Psoas muscle (tissue), 8 donors: Measurements from ENCODE around the gene SYNGR1. TPM values are rescaled to one million over a fixed set of nuclear protein-coding genes. Genes with fewer than 3 reads are reported as not detected.

Source experiments
- ATAC-seq, 4 donors: fragments of 200-7000 bp; cut with Tn5 transposase; one replicate each; pipeline ENCODE4 v1.9.1; 2020; ENCODE audit warnings: moderate library complexity in 3 of 4, mild to moderate bottlenecking in 2 of 4
- DNase-seq, 2 donors: peaks; one replicate each; pipeline ENCODE4 v3.0.0-alpha.2; 2020
- H3K27ac ChIP-seq: fragments of 200-600 bp; one replicate; pipeline ENCODE4 v1.8.0; 2022
- H3K27me3 ChIP-seq, 3 donors: fragments of 200-600 bp in 1 of 3; one replicate each; pipeline versions ENCODE4 v1.6.1 to v1.8.0; 2013 to 2022; ENCODE audit warnings: low read length in 2 of 3, mild to moderate bottlenecking in 2 of 3, moderate library complexity in 1 of 3; ENCODE audit not compliant: insufficient read depth in 3 of 3
- H3K36me3 ChIP-seq, 2 donors: fragments of 200-600 bp in 1 of 2; one replicate each; pipeline versions ENCODE4 v1.6.1 to v1.8.0; 2013 to 2022; ENCODE audit warnings: low read depth in 1 of 2, mild to moderate bottlenecking in 1 of 2, moderate library complexity in 1 of 2; ENCODE audit not compliant: insufficient read depth in 1 of 2
- H3K4me1 ChIP-seq: fragments of 200-600 bp; one replicate; pipeline ENCODE4 v1.8.0; 2022
- H3K4me3 ChIP-seq: fragments of 200-600 bp; one replicate; pipeline ENCODE4 v1.8.0; 2022; ENCODE audit warnings: mild to moderate bottlenecking
- H3K9me3 ChIP-seq: fragments of 200-600 bp; one replicate; pipeline ENCODE4 v1.8.0; 2022
- WGBS, 3 donors: extraction: QIAGEN DNeasy Blood & Tissue Kit; methylation state at CpG; one replicate each; pipeline versions ENCODE4 v1.1.6 to v1.1.7; 2013; 5-methylcytosine and 5-hydroxymethylcytosine counted together
- intact Hi-C, 2 donors: fragments of 100-400 bp; cut with DNase I; formaldehyde crosslinking; loops; one replicate each; pipeline versions ENCODE4 v1.11.0 to v1.14.2; 2022
- polyA plus RNA-seq, 3 donors: library from polyadenylated mRNA; stranded (reverse); fragments of 200-250 nt; gene quantifications; one replicate each; pipeline ENCODE4 v1.2.3, GENCODE V29; 2013
- total RNA-seq, 4 donors: library from RNA; stranded (reverse); fragmentation: NEBNext Ultra II Directional in 2 of 4; extraction: Animal tissue kit (Norgen Biotek cat#: 25700) in 2 of 4; gene quantifications; one replicate each; pipeline versions ENCODE4 v1.2.1 to v1.2.4, GENCODE V29; 2021 to 2023
- TF ChIP-seq, protein P1 (sequence below): fragments of 200-600 bp; IDR thresholded peaks from one replicate; pipeline ENCODE4 v1.8.0; 2022; ENCODE audit warnings: antibody characterized with exemption
- donor health status: healthy with polysubstance abuse.
- donor health status: DM: no; HTN: no; CAD: no; lungs with moderate emphysema.
- donor health status: Bipolar disorder and iron deficiency.
- donor health status: healthy.
- donor health status: DM: yes; HTN: yes; CAD: no.
- donor health status: DM: no; HTN: no; CAD: no.
- donor health status: DM: no; HTN: no; CAD: no.
- donor health status: DM: yes; HTN: yes; CAD: no.

The SYNGR1 gene
- total and polyA plus RNA-seq, 7 donors = 15.3 to 39.9 (median 20.4) TPM

- WGBS, 3 donors = 36 to 44% (median 42%) methylated on average over 17 of the region's 17 CpGs
- peak overlapping the region; percentile 91 for H3K4me3 ChIP-seq
- intact Hi-C loops = loop anchor here (2.0 to 10.0 kb wide), 4 partner anchors 146 to 442 kb away; partner anchors contain the start of genes CBX6 (in 1 of the 2) and CBX7 (in 1 of the 2)
- H3K27me3 ChIP-seq = no peaks in the 10 kb centered on the region
- ATAC-seq (peak; percentile 58 to 71 (median 67)), DNase-seq (peak; percentile 80 to 86)
- TF ChIP-seq, protein P1, sequence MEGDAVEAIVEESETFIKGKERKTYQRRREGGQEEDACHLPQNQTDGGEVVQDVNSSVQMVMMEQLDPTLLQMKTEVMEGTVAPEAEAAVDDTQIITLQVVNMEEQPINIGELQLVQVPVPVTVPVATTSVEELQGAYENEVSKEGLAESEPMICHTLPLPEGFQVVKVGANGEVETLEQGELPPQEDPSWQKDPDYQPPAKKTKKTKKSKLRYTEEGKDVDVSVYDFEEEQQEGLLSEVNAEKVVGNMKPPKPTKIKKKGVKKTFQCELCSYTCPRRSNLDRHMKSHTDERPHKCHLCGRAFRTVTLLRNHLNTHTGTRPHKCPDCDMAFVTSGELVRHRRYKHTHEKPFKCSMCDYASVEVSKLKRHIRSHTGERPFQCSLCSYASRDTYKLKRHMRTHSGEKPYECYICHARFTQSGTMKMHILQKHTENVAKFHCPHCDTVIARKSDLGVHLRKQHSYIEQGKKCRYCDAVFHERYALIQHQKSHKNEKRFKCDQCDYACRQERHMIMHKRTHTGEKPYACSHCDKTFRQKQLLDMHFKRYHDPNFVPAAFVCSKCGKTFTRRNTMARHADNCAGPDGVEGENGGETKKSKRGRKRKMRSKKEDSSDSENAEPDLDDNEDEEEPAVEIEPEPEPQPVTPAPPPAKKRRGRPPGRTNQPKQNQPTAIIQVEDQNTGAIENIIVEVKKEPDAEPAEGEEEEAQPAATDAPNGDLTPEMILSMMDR = peak; percentile 90
- H3K4me1 ChIP-seq = peaks cover 48% of the 10 kb centered on the region
- peaks cover 10 to 70% of the 10 kb centered on the region in 2 donors for H3K36me3 ChIP-seq
- H3K9me3 ChIP-seq = no peaks in the 10 kb centered on the region
- peak overlapping the region; percentile 95 for H3K27ac ChIP-seq
These were observed 33.2 kb upstream of the SYNGR1 start for GRCh38 chr22:39316440-39317083.

GRCh38 chr22:39317084-39317774, 32.6 kb upstream of the SYNGR1 start:
- DNase-seq = no peak
- no peaks in the 10 kb centered on the region for H3K27me3 ChIP-seq
- H3K27ac ChIP-seq = peak overlapping the region; percentile 95
- H3K4me3 ChIP-seq = peak overlapping the region; percentile 91
- peaks cover 48% of the 10 kb centered on the region for H3K4me1 ChIP-seq
- no peak for ATAC-seq
- 44 to 59% (median 52%) methylated on average over 9 of the region's 9 CpGs for WGBS, 3 donors
- H3K9me3 ChIP-seq = no peaks in the 10 kb centered on the region
- TF ChIP-seq, protein P1 = no peak
- intact Hi-C loops = loop anchor here (2.0 to 10.0 kb wide), 4 partner anchors 146 to 442 kb away; partner anchors contain the start of genes CBX6 (in 1 of the 2) and CBX7 (in 1 of the 2)
- H3K36me3 ChIP-seq = peaks cover 10 to 64% of the 10 kb centered on the region in 2 donors

- H3K4me3 ChIP-seq = peak overlapping the region; percentile 91
- peak overlapping the region; percentile 95 for H3K27ac ChIP-seq
- intact Hi-C loops = loop anchor here (2.0 to 10.0 kb wide), 4 partner anchors 147 to 443 kb away; partner anchors contain the start of genes CBX6 (in 1 of the 2) and CBX7 (in 1 of the 2)
- ATAC-seq = no peak
- TF ChIP-seq, protein P1 = no peak
- no peaks in the 10 kb centered on the region for H3K9me3 ChIP-seq
- H3K4me1 ChIP-seq = peaks cover 48% of the 10 kb centered on the region
- H3K27me3 ChIP-seq = no peaks in the 10 kb centered on the region
- H3K36me3 ChIP-seq = peaks cover 10 to 57% of the 10 kb centered on the region in 2 donors
- 9 to 11% (median 11%) methylated on average over 9 of the region's 9 CpGs for WGBS, 3 donors
- no peak for DNase-seq
These were observed 31.9 kb upstream of the SYNGR1 start for GRCh38 chr22:39317775-39318506.

- peak overlapping the region; percentile 95 for H3K27ac ChIP-seq
- TF ChIP-seq, protein P1 = no peak
- peak overlapping the region; percentile 91 for H3K4me3 ChIP-seq
- H3K36me3 ChIP-seq = peaks cover 10 to 49% of the 10 kb centered on the region in 2 donors
- no peaks in the 10 kb centered on the region for H3K9me3 ChIP-seq
- ATAC-seq = peak; percentile 14 to 46 (median 20)
- DNase-seq = peak in 1 of 2 donors; percentile 63
- H3K4me1 ChIP-seq = peaks cover 44% of the 10 kb centered on the region
- intact Hi-C loops = loop anchor here (5.0 to 10.0 kb wide), 3 partner anchors 166 to 444 kb away; partner anchors contain the start of genes CBX6 (in 1 of the 2) and CBX7 (in 1 of the 2)
- WGBS, 3 donors = 2 to 8% (median 4%) methylated on average over 25 to 26 of the region's 26 CpGs
- H3K27me3 ChIP-seq = no peaks in the 10 kb centered on the region
These were observed 31.1 kb upstream of the SYNGR1 start for GRCh38 chr22:39318507-39319283.
